Osteocyte (in vitro differentiated cells): ENCODE measurements around the gene IRF8. TPM values are rescaled to one million over a fixed set of nuclear protein-coding genes. Genes with fewer than 3 reads are reported as not detected.

Experiments used
- DNase-seq: peaks from one replicate; pipeline ENCODE4 v3.0.0; 2021; ENCODE audit warnings: mixed read lengths; ENCODE audit not compliant: unreplicated experiment; ENCODE audit errors: extremely low spot score
- H3K27ac Mint-ChIP-seq: one replicate; pipeline ENCODE4 v1.8.0; 2021; ENCODE audit warnings: mild to moderate bottlenecking, mixed read lengths; ENCODE audit not compliant: unreplicated experiment
- H3K27me3 Mint-ChIP-seq: one replicate; pipeline ENCODE4 v1.8.0; 2021; ENCODE audit warnings: mixed read lengths; ENCODE audit not compliant: unreplicated experiment
- H3K36me3 Mint-ChIP-seq: one replicate; pipeline ENCODE4 v1.8.0; 2021; ENCODE audit warnings: mixed read lengths; ENCODE audit not compliant: unreplicated experiment
- H3K4me1 Mint-ChIP-seq: one replicate; pipeline ENCODE4 v1.8.0; 2021; ENCODE audit warnings: mixed read lengths; ENCODE audit not compliant: unreplicated experiment
- H3K4me3 Mint-ChIP-seq: one replicate; pipeline ENCODE4 v1.8.0; 2021; ENCODE audit warnings: mild to moderate bottlenecking, moderate library complexity, mixed read lengths; ENCODE audit not compliant: unreplicated experiment
- H3K9me3 Mint-ChIP-seq: one replicate; pipeline ENCODE4 v1.8.0; 2021; ENCODE audit warnings: mixed read lengths; ENCODE audit not compliant: unreplicated experiment
- CTCF ChIP-seq: fragments of 200-600 bp; sonication (generic); IDR thresholded peaks from 2 replicates; pipeline ENCODE4 v1.5.0; 2021; ENCODE audit warnings: antibody characterized with exemption, mild to moderate bottlenecking, moderate library complexity
- total RNA-seq: library from RNA; stranded (reverse); gene quantifications from 2 replicates; pipeline ENCODE4 v1.2.1, GENCODE V29; 2021

Gene IRF8
- total RNA-seq, 1 donor from 2014 or later, result not detected

- H3K36me3 Mint-ChIP-seq, result no peaks in the 10 kb centered on the region
- peaks cover 22% of the 10 kb centered on the region for H3K27me3 Mint-ChIP-seq
- H3K4me3 Mint-ChIP-seq, result no peak overlapping the region
- no peaks in the 10 kb centered on the region for H3K4me1 Mint-ChIP-seq
- no peak overlapping the region for H3K27ac Mint-ChIP-seq
- DNase-seq, result no peak
- no peaks in the 10 kb centered on the region for H3K9me3 Mint-ChIP-seq
- TF ChIP-seq CTCF, result no peak
These were observed 51.4 kb downstream of the IRF8 start for GRCh38 chr16:85950136-85950918.

GRCh38 chr16:85952197-85952596, 53.2 kb downstream of the IRF8 start:
- Mint-ChIP-seq H3K36me3 (no peaks in the 10 kb centered on the region), H3K4me3 (no peak overlapping the region), H3K27ac (no peak overlapping the region), H3K4me1 (no peaks in the 10 kb centered on the region), H3K27me3 (peaks cover 13% of the 10 kb centered on the region), H3K9me3 (no peaks in the 10 kb centered on the region)
- no peak for TF ChIP-seq CTCF
- no peak for DNase-seq

GRCh38 chr16:85952811-85953210, 53.8 kb downstream of the IRF8 start:
- peaks cover 11% of the 10 kb centered on the region for H3K27me3 Mint-ChIP-seq
- no peaks in the 10 kb centered on the region for H3K4me1 Mint-ChIP-seq
- H3K27ac Mint-ChIP-seq, result no peak overlapping the region
- H3K4me3 Mint-ChIP-seq, result no peak overlapping the region
- no peak for DNase-seq
- no peaks in the 10 kb centered on the region for H3K9me3 Mint-ChIP-seq
- no peak for TF ChIP-seq CTCF
- H3K36me3 Mint-ChIP-seq, result no peaks in the 10 kb centered on the region

GRCh38 chr16:85954927-85955519, 56.1 kb downstream of the IRF8 start:
- Mint-ChIP-seq H3K27ac (no peak overlapping the region), H3K36me3 (no peaks in the 10 kb centered on the region), H3K4me1 (no peaks in the 10 kb centered on the region), H3K9me3 (no peaks in the 10 kb centered on the region), H3K4me3 (no peak overlapping the region), H3K27me3 (peaks cover 11% of the 10 kb centered on the region)
- DNase-seq, result no peak
- TF ChIP-seq CTCF, result no peak

GRCh38 chr16:85955566-85955965, 56.6 kb downstream of the IRF8 start:
- no peaks in the 10 kb centered on the region for H3K4me1 Mint-ChIP-seq
- H3K9me3 Mint-ChIP-seq, result no peaks in the 10 kb centered on the region
- peaks cover 10% of the 10 kb centered on the region for H3K27me3 Mint-ChIP-seq
- no peak overlapping the region for H3K27ac Mint-ChIP-seq
- no peak overlapping the region for H3K4me3 Mint-ChIP-seq
- TF ChIP-seq CTCF, result no peak
- H3K36me3 Mint-ChIP-seq, result no peaks in the 10 kb centered on the region
- no peak for DNase-seq
